GM20431 (cell line): ENCODE results near the gene POLR2J.
"Not testable (repeated sequence)": the region's sequence is repeated elsewhere in the genome, so short reads cannot be mapped to it uniquely, and the experiment has no call there.

ENCODE experiments used
- in situ Hi-C: fragments of 300-500 bp; cut with MseI, MboI; formaldehyde crosslinking; loops from one replicate; pipeline ENCODE4 v1.15.0; 2020; ENCODE audit warnings: low sequenced_read_pairs; ENCODE audit not compliant: unreplicated experiment

Gene POLR2J

DNA sequence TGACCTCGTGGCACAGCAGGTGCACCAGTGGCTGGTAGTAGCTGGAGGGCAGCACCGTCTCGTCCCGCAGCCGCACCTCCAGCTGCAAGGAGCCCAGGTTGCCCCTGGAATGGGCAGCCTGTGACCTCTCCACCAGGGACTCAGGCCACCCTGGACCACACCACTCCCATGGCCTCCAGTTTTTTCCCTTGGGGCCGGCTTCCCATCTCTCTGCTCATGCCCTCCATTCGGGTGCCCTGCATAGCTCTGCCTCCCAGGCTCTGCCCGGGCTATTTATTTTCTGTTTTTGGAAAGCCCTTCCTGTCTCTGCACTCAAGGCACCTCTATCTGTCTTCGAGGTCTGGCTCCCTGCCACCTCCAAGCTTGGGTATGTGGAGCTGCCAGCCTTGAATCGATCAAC, 18.1 kb upstream of the POLR2J start:
- in situ Hi-C loops = not testable (repeated sequence)

DNA sequence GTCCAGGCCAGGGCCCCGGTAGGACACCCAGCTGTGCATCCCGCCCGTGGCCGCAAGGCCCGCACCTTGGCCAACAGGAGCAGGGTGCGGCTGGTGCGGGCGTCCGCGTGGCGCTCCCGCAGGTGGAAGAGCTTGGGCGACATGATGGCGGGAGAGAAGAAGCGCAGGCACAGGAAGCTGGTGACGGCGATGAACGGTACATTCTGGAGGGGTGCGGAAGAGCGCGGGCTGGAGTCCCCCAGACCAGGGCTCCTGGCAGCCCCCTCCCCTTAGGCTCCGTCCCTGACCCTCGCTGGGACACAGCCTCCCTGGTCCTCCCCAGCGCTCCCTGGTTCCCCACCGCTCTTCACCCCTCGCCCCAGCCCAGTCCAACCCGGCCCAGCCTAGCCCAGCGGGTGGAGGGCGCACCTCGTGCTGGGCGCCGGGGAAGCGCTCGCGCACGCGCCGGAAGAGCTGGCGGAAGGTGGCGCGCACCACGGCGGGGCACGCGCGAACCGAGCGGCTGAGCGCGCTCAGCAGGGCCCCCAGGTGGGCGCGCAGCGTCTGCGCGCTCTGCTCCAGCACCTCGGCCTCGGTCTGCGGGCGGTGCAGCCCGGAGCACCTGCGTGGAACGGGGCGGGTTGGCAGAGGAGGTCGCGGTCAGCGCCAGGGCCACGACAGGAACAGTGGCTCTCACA, 15.9 kb upstream of the POLR2J start:
- in situ Hi-C loops = not testable (repeated sequence)

GRCh38 chr7:102494026-102494425, 15.3 kb upstream of the POLR2J start:
- in situ Hi-C loops = not testable (repeated sequence)

GRCh38 chr7:102493220-102493935, 14.7 kb upstream of the POLR2J start:
- in situ Hi-C loops = not testable (repeated sequence)

- in situ Hi-C loops = not testable (repeated sequence)
These were observed 11.9 kb upstream of the POLR2J start for GRCh38 chr7:102490529-102491075.

- in situ Hi-C loops = not testable (repeated sequence)
These were observed 5.6 kb upstream of the POLR2J start for GRCh38 chr7:102484317-102484716.

- in situ Hi-C loops = not testable (repeated sequence)
These were observed 3.2 kb upstream of the POLR2J start for GRCh38 chr7:102481962-102482361.

DNA sequence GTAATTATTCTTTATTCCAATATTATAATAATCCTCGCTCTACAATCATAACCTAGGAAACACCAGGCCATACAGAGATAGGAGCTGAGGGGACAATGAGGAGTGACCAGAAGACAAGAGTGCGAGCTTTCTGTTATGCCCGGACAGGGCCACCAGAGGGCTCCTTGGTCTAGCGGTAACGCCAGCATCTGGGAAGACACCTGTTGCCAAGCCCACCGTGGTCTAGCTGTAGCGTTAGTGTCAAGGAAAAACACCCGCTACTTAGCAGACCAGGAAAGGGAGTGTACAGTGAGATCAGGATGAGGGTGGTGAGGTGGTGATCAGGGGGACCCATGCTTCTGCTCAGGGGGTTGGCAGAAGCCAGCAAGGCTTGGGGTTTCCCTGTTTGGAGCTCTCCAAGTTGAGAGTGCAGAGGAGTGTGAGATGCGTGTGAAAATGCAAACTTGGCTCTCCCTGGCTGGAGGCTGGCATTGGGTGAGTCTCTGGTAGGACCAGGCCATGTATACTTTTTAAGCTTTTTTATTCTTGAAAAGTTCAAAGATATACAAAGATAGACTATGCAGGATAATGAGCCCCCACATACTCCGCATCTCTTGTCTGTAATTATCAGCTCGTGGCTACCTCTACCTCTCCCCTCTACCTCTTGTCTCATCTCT, 1.4 kb upstream of the POLR2J start:
- in situ Hi-C loops = not testable (repeated sequence)

DNA sequence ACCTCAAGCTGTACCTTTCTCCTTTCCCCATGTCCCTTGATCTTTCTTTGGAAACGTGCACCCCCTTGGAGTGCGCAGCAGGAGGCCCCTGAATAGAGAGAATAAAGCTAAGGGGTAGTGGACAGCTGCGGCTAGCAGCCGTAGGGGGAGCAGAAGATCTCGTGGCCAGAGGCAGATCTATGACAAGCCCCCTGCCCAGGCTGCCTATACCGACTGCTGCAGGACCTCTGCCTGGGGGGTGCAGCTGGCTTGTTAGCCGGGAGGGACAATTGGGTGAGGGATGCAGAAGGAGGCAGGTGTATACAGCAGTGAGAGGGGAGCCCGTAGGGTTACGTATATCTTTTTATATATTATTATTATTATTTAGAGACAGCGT, 475 bp upstream of the POLR2J start:
- in situ Hi-C loops = not testable (repeated sequence)

DNA sequence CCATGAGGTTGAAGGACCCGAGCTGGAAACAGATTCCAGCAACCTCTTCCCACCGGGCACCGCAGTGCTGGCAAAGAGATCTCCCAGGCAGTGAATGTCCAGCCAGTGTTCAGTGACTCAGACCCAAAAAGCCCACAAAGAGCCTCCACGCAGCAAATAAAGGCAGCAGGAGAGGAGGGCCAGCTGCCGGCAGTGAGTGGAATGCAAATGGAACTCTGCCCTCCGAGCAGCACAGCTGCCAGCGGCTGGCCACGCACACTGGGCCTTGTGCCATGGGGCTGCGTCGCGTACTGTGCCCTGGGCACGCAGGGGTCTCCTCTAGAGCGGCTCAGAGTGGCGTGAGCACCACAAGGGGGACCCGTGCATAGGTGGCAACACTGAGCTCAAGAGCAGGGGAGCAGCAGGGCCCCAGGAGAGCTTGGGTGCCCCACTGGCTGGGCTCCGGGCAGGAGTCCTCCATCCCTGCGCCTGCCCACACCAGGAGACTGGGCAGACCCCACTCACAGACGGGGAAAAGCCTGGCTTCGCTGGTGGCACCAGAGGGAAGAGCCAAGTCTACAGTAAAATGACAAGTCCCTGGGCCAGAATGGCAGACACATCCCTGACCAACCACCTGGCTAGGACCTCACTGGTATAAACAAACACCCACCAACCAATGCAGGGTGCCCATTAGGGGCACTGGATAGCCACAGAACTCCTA, 3.8 kb downstream of the POLR2J start:
- in situ Hi-C loops = not testable (repeated sequence)

DNA sequence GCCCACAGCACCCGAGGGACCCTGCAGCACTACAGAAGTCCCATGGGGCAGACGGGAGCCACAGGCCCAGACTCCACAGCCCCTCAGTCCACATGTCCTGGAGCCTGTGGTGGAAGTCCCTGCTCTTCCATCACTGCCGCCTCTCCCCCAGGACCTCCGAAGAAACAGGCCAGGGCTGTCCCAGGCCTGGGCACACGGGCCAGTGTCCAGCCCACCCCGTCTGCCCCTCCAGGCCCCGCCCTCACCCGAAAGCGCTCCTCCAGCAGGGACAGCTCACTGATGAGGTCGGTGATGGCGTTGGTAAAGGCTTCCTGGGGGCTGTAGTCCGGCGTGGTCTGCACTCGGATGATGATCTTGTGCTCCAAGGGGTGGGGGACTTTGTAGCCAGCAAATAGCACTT, 4.6 kb downstream of the POLR2J start:
- in situ Hi-C loops = not testable (repeated sequence)

GRCh38 chr7:102473271-102473991, 5.3 kb downstream of the POLR2J start:
- in situ Hi-C loops = no loop called here

GRCh38 chr7:102472126-102473041, 6.3 kb downstream of the POLR2J start:
- in situ Hi-C loops = no loop called here

DNA sequence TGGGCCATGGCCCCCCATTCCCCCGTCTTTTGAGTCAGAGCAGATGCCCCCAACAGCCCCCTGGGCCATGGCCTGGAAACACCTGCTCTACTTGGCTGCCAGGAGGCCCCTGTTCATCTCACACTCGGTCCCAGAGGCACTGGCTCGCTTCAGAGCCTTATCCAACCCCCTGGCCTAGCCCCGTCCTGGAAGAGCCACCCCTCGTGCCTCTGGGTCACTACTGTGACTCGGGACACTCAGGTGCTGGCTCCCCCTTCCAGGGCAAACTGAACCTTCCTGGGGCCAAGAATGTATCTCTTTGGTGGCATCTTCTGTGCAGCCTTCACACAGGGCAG, 7.0 kb downstream of the POLR2J start:
- in situ Hi-C loops = no loop called here

GRCh38 chr7:102469972-102470825, 8.5 kb downstream of the POLR2J start:
- in situ Hi-C loops = no loop called here

DNA sequence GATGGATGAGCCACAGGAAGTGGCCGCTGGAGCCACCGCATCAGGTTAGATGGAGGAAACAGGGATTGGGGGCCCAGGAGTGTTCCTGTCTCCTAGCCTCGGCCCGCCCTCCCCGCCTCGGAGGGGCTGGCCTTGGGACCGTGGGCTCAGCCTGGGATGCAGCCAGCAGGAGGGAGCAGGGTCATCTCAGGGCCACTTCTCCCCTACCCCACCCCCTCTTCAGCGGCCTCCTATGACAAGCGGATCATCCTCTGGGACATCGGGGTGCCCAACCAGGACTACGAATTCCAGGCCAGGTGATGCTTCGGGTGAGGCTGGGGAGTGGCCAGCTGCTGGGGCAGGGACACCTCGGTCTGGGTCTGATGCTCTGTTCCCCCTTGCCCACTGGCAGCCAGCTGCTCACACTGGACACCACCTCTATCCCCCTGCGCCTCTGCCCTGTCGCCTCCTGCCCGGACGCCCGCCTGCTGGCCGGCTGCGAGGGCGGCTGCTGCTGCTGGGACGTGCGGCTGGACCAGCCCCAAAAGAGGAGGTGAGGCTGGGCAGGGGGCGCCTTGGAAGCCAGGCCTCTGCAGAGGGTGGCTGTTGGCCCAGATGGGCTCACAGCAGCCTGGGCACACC, 9.3 kb downstream of the POLR2J start:
- in situ Hi-C loops = no loop called here

GRCh38 chr7:102468478-102469350, 10.0 kb downstream of the POLR2J start:
- in situ Hi-C loops = no loop called here
